HL-60 (cell line): Measurements from ENCODE around the gene MMP25.

ENCODE experiments used
- DNase-seq, 2 experiments: peaks; one replicate each; pipeline ENCODE4 v3.0.0-alpha.2; 2010 to 2020; ENCODE audit warnings: low read depth in 1 of 2, low spot score in 1 of 2
- H3K27ac ChIP-seq: fragments of 250-450 bp; sonication (Bioruptor Pico); replicated peaks from 2 replicates; pipeline ENCODE4 v1.5.1; 2020; ENCODE audit warnings: mild to moderate bottlenecking, moderate library complexity
- H3K27me3 ChIP-seq: fragments of 250-450 bp; sonication (Bioruptor Pico); 2 replicates; pipeline ENCODE4 v1.5.1; 2021; ENCODE audit warnings: mild to moderate bottlenecking, moderate library complexity; ENCODE audit not compliant: insufficient read depth, poor library complexity, severe bottlenecking
- H3K4me3 ChIP-seq: replicated peaks from 2 replicates; pipeline ENCODE4 v1.5.1; 2011; ENCODE audit warnings: mild to moderate bottlenecking, control low read depth, low read length; ENCODE audit not compliant: insufficient read depth
- CTCF ChIP-seq: IDR thresholded peaks from one replicate; pipeline ENCODE4 v1.5.1; 2011; ENCODE audit warnings: low read length, control low read depth, inconsistent platforms; ENCODE audit not compliant: insufficient read depth
- GABPA ChIP-seq: IDR thresholded peaks from 2 replicates; pipeline ENCODE4 v1.6.1; 2012; ENCODE audit warnings: low read depth
- POLR2AphosphoS5 ChIP-seq: IDR thresholded peaks from 2 replicates; pipeline ENCODE4 v1.6.1; 2012; ENCODE audit warnings: low read depth
- REST ChIP-seq: IDR thresholded peaks from 2 replicates; pipeline ENCODE4 v1.6.1; 2012; ENCODE audit warnings: low read depth; ENCODE audit not compliant: insufficient replicate concordance
- SPI1 ChIP-seq: IDR thresholded peaks from 2 replicates; pipeline ENCODE4 v1.6.1; 2012; ENCODE audit warnings: low read depth, mild to moderate bottlenecking, borderline replicate concordance

Gene MMP25

GRCh38 chr16:3030222-3031212 lies 15.8 kb upstream of the MMP25 start:
- Histone ChIP-seq H3K27ac (no peak overlapping the region), H3K27me3 (peaks cover 30% of the 10 kb centered on the region), H3K4me3 (no peak overlapping the region)
- no peak for DNase-seq
- TF ChIP-seq GABPA (no peak), SPI1 (no peak), CTCF (no peak), POLR2AphosphoS5 (no peak), REST (no peak)

GRCh38 chr16:3032624-3033023 lies 13.7 kb upstream of the MMP25 start:
- no peak for TF ChIP-seq CTCF
- no peak for TF ChIP-seq GABPA
- no peak for TF ChIP-seq SPI1
- no peak for TF ChIP-seq POLR2AphosphoS5
- TF ChIP-seq REST, result no peak
- no peak for DNase-seq
- no peak overlapping the region for H3K27ac ChIP-seq
- H3K27me3 ChIP-seq, result peaks cover 51% of the 10 kb centered on the region
- H3K4me3 ChIP-seq, result no peak overlapping the region

- TF ChIP-seq SPI1 (no peak), GABPA (no peak), POLR2AphosphoS5 (no peak), REST (no peak), CTCF (no peak)
- Histone ChIP-seq H3K27me3 (peaks cover 53% of the 10 kb centered on the region), H3K27ac (no peak overlapping the region), H3K4me3 (no peak overlapping the region)
- no peak for DNase-seq
These were observed 10.9 kb upstream of the MMP25 start for GRCh38 chr16:3035289-3035971.
